Measurements from ENCODE around the gene EML5.
A peak's percentile ranks its signal among the peaks of the same experiment; 100 is the strongest.

Gene EML5

DNA sequence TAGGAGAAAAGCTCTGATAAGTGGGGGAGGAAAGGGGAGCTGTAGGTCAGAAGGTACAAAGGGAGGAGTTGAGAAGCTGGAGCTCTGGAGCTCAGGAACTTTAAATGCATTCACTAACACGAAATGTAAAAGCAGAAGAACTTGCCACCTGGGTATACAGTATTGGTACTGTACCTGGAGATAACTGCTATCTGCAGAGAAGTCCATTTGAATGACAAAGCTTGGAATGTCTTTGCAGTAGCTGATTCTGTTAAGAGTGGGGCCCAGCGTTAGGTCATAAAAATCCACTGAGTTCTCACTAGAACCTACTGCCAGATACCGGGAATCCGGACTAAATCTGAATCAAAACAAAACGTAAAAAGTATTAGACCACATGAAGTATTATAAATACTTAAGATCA, 174.3 kb downstream of the EML5 start:
- peak; percentile 28 for DNase-seq (ENCODE audit: low read depth, low spot score)

DNA sequence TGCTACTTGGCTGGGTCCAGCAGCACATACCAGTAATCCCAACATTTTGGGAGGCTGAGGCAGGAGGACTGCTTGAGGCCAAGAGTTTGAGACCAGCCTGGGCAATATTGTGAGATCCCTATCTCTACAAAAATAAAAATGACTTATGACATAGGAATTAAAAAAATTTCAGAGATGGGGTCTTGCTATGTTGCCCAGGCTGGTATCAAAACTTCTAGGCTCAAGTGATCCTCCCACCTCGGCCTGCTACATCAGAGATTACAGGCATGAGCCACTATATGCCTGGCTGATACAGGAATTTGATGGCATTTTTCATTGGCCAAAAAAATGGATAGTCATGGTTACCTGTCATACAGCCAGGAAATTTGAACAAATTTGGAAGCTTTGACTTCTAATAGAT, 175.3 kb downstream of the EML5 start:
- DNase-seq (ENCODE audit: low read depth, low spot score): no peak

DNA sequence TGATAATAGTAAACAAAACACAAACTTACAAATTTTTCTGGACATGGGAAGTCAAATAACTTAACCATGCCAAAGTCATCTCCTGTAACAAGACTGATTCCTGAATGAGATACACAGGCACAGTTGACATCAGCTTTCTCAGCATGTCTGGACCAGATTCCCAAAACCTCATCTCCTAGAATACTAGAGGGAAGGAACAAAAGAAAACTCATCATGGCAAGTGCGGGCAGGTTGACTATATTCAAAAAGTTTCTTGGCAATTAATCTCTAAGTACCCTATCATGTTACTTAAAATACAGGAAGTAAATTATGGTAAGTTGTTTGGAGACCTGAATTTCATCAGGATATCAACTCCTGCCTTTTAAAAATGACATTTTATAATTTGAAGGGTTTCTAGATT, 176.1 kb downstream of the EML5 start:
- DNase-seq (ENCODE audit: low read depth, low spot score): no peak

DNA sequence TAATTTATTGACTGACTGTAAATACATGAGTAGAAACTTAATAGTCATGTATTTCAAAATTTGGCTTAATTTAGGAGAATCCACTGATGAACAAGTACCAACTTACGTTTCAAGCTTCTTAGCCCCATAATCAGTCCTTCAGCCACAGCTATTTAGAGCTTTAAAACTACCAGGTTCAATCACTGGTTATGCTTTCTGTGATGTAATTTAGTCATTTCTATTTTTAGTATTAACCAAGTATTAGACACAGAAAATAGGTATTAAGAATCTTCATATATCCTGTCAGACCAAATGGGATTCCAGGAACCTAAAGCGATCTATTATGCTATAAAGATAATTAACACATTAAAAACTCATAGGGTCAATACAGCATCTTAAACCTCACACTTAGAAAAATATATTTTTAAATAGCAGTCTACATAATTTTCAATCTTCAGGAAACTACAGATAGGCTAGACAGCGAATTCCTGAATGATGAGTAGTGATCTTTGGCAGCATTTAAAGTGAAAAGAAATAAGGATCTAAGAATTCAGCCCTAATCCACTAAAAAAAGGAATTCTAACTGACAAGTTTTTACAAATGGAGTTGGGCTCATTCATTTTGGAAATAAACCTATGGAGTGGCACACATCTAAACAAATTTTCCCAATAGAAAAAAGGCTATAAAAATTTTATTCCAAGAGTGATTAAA, 178.4 kb downstream of the EML5 start:
- no peak for DNase-seq (ENCODE audit: low read depth, low spot score)

DNA sequence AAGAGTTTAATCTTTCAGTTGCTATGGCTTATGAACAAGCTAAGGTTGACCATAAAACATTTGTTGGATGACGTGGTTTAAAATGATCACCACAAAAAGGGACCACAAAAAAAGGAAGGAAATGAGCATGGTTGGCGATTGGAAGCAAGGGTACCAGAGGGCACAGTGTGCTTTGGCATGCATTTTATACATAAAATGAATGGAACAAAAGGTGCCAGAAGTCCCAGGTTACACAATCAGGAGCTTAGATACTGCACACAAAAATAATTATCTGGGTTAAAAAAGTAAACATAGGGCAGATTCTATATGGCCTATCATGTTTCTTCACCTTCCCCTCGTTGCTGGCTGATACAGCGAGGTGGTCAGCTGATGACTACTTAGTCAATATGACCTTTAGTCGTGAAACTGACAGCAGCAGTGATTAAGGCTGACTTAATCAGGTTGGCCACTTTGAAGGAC, 179.2 kb downstream of the EML5 start:
- no peak for DNase-seq (ENCODE audit: low read depth, low spot score)

DNA sequence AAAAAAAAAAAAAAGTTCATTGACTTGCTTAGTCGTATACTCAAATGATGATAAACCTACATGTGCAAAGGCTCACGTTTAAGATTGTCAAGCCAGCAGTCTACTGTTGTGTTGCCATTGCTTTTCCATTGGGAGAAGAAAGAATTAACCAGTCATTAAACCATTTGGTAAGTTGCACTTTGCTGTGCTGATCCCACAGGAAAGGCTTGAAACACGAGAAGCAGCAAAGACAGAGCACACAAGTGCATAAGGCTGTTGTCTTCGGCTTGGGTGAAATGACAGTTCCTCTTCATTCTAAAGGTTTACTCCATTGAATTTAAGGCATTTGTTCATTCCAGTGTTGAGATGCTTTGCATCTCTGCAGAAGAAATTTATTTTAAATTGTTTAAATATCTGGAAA, 179.8 kb downstream of the EML5 start:
- no peak for DNase-seq (ENCODE audit: low read depth, low spot score)

DNA sequence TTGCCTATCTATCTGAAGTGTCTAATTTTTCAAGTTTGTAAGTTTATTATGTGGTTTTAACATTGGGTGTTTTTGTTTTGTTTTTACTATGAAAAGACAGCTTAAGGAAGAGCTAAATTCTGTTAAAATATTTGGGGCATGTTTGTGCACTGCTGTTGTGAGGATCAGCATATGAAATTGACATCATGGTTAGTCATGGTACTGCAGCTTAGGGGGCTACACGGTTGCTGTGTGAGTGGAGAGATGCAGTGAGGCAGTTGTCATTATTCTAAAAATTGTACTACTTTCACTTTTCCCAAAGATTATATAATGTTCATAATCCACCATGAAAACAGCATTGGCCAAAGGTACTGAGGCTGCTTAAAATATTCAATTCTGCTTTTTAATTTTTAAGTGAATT, 180.9 kb downstream of the EML5 start:
- DNase-seq (ENCODE audit: low read depth, low spot score): no peak

DNA sequence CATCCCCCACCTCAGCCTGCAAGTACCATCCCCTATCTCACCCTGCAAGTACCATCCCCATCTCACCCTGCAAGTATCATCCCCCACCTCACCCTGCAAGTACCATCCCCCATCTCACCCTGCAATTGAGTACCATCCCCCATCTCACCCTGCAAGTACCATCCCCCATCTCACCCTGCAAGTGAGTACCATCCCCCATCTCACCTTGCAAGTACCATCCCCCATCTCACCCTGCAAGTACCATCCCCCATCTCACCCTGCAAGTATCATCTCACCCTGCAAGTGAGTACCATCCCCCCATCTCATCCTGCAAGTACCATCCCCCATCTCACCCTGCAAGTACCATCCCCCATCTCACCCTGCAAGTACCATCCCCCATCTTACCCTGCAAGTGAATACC, 184.9 kb downstream of the EML5 start:
- no peak for DNase-seq (ENCODE audit: low read depth, low spot score)

DNA sequence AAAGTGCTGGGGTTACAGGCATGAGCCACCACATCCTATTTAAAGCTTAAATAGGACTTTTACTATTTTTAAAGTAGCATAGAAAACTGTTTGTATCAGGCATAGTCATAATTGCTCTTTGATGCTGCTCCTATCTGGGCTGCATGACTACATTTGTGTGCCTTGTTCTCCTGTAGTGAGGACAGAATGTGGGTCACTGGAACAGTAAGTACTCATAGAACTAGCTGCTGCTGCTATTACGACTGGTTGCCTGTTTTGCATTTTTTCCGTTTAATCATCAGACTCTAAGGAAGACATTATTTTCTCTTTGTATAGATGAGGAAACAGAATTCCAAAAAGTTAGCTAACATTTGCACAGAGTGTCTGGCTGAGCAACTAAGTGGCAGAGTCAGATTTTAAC, 187.2 kb downstream of the EML5 start:
- DNase-seq (ENCODE audit: low read depth, low spot score): no peak

DNA sequence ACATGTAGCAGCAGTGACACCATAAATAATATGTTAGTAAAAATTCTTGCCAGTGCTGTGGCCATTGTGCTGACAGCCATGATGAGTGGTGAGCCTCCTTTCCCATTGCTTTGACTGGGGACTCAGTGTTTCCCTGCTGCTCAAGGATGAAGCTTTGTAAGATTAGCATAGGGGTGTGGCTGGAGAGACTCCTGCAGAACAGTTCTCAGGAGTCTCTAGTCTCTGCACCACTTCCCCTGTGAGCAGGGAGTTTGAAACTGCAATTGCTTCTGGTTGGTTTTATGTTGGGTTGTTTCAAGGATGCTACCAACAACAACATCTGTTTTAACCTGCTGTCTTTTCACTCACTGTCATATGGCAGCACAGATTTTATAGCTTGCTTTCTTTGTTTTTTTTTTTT, 188.5 kb downstream of the EML5 start:
- DNase-seq (ENCODE audit: low read depth, low spot score): no peak

DNA sequence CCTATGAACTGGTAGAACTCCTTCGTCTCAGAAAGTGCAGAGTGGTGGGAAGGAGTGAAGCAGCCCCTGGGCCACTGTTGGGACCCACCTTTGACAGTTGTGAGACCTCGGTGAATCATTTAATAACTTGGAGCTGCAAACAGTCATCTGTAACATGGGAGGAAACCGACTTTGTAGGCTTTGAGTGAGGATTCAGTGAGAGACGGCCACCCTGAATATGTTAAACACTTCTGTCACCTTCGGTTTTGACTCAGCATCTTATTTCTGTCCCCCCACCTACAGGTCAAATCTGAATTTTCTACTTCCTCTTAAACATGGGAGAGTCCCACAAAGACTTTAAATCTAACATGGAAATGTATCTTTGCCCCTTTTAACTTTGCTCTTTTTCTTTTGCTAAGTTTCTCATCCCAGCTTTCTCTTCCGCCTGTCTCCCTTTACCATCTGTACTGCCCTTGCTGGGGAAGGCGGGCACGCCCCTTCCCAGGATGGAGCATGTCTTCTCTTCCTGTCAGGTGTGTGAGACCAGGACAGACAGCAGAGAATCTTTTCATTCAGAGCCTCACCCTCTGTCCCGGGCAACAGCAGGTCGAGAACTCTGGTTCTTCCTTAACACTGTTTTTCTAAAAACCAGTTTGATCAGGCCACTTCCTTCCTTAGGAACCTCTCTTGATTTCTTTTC, 192.9 kb downstream of the EML5 start:
- DNase-seq (ENCODE audit: low read depth, low spot score): no peak

DNA sequence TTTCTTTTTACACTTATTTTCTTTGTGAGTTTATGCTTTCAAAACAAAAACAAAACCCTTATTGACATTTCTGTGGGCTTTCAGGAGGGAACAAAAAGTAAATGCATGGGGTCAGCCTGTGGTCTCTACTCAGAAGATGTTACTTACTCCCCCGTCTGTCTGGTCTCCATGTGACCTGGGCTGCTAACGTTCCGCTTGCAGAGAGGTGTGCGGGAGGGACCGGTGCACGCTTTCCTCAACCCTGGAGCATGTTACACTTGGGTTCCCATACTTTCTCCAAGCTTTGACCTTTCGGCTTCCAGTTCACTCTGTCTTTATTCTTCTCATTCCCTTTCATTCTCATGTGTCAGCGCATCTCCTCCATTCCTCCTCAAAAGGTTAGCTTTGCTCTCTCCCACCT, 193.4 kb downstream of the EML5 start:
- no peak for DNase-seq (ENCODE audit: low read depth, low spot score)

DNA sequence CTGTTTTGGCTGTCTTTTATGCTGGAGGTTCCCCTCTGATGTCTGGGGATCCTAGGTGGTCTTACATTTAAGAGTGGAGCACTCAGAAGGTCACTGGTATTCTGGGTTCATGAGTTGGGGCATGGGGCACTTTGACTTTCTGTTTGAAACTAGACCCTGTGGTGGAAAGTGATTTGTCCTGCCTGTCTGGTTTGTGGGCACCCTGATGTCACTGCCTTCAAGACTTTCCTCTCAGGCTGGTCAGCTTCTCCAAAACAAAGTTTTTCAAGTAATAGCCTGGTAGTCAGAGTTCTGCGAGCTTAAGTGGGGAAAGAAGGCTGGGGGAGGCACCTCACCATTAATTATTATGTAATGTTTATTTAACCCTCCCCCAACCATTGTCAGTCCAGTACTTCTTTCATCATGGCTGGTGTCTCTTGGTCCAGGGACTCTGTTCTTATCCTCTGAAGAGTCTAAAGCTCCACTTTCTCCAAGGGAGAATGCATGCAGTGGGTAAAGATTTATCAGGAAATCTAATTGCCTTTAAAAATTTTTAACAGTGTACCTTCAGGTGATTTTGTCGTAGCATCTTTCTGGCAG, 194.6 kb downstream of the EML5 start:
- DNase-seq (ENCODE audit: low read depth, low spot score): no peak

DNA sequence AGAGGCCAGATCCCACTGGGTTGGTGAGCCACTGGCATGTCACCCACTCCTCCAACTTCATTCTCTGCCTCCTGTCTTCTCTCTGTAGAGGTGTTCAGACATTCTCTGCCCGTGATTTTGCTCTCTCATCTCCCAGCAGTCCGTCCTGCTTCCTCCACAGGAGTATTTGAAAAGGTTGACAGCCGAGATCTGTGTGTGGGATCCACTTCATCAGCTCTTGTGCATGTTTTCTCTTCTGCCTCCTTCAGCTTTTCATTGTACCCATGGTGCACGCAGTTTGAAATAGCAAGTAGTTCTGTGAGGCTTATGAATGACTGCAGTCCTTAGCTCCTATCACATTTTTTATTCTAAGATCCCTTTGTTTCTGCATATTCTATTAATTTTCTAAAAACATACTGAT, 195.2 kb downstream of the EML5 start:
- no peak for DNase-seq (ENCODE audit: low read depth, low spot score)

DNA sequence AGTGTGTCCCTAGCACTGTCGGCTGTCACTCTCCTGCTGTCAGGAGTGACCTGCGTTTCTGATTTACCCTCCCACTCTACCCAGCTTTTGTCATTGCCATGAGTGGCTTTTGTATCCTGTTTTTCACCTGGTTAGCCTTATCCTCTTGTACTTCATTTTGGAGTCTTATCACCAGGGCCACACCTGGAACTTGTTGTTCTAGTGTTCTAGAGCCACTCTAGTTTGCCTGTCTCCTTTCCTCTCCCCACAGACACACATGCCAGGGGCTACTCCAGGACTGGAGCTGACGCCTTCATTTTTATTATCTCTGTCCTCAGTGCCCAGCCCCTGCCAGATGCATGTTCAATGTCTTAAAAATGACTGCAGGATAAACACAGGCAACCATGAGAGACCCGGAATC, 195.7 kb downstream of the EML5 start:
- no peak for DNase-seq (ENCODE audit: low read depth, low spot score)

DNA sequence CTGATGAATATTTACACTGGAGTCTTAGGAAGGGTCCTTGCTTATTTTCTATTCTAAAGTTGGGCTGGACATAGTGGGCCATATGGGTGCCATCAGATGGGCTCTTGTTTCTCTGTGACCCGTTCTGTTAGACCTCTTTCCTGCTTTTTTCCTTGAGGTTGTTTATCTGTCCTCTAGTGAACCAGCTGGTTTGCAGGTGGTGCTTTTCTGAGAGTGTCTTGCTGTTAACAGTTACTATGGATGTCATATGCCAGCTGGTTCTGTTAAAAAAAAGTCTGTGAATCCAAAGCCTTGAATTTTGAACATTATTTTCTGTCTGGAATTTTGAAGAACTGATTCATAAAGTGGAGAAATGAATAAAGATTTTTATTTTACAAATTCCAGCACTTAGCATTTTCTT, 200.7 kb downstream of the EML5 start:
- no peak for DNase-seq (ENCODE audit: low read depth, low spot score)

DNA sequence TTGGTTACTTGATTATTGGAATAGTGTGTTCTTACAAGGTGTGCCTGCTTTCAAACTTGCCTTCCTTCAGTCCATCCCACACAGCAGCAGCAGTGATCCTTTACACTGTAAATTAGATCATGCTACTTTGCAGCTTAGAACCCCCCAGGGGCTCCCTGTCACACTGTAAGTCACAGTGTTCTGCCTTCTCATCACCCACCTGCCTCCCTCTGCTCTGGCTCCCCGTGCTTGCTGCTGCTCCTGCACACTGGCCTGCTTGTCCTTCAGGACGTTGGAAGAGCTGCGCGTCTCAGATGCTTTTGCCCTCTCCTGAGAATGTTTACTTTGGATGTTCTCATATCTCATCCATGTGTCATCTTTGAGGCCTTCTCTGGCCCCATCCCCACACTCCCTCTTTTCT, 202.6 kb downstream of the EML5 start:
- DNase-seq (ENCODE audit: low read depth, low spot score): no peak

DNA sequence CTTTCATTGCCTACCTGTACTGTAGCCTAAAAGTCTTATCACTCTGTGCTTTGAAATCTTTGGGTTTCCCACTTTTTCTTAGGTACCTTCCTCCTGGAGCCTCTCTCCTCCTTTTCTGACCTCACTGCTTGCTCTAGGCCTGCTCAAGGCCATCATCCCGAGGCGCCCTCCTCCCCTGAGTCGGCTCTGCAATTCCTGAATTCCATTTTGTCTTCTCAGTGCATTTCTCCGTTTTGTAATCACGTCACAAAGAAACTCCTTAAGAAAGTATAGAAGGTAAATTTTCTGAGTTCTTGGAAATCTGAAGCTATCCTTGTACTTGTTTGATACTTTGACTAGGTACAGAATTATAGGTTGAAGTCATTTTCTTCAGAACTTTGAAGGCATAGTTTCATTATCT, 204.7 kb downstream of the EML5 start:
- no peak for DNase-seq (ENCODE audit: low read depth, low spot score)

DNA sequence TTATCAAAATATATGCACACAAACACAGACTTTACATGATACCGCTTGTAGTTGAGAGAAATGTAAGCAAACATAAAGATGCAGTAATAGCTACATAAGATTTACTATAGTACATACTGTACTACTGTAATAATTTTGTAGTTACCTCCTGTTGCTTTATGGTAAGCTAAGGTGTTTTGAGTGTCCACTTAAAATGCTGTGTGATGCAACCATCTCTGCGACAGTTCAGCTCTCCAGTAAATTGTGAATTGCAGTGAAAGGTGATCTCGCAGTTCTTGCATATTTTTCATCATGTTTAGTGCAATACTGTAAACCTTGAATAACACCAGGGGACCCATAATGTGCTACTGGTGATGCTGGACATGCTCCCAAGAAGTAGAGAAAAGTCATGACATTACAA, 208.3 kb downstream of the EML5 start:
- DNase-seq (ENCODE audit: low read depth, low spot score): no peak

DNA sequence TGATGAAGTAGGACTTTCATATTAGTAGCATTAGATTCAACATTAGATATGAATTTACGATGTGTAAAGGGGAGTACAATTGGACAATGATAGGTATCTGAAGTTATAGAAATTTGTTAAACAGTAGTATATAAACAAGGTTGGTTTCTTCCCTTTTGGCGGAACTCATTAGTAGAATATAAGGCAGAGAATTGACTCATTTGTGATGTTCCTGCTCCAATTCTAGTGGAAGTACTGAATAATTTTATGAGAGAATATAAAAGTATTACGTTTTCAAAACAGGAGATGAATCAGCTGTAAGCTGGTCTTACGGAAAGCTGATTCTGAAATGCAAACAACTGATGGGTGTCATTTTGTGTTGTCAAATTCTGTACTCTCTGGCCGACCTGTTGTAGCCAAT, 216.5 kb downstream of the EML5 start:
- no peak for DNase-seq (ENCODE audit: low read depth, low spot score)

DNA sequence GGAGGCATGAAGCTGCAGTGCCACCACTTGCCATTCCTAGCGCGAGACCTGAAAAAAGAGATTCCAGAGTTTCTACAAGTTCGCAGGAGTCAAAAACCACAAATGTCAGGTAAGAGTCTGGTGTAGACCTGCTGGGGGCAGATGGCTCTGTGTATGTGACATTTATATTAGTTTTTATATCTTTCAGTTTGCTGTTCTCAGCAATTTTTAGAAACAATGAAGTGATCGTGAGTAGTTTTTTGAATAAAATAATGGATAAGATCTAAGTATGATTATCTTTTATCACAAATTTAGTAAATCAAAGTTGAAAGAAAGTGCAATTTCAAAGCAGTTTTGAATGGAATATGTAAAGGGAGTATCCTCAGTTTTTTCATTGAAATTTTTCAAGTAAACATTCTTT, 220.6 kb downstream of the EML5 start:
- DNase-seq (ENCODE audit: low read depth, low spot score): no peak

DNA sequence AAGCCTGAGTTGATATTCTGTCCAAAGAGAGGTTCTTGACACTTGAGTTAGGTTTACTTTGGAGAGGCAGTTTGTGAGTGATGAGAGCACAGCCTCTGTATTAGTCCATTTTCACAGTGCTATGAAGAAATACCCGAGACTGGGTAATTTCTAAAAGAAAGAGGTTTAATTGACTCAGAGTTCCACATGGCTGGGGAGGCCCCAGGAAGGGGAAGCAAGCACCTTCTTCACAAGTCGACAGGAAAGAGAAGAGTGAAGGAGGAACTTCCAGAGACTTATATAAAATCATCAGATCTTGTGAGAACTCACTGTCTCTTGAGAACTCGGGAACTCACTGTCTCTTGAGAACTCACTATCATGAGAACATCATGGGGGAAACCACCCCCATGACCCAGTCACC, 224.6 kb downstream of the EML5 start:
- DNase-seq (ENCODE audit: low read depth, low spot score): no peak

DNA sequence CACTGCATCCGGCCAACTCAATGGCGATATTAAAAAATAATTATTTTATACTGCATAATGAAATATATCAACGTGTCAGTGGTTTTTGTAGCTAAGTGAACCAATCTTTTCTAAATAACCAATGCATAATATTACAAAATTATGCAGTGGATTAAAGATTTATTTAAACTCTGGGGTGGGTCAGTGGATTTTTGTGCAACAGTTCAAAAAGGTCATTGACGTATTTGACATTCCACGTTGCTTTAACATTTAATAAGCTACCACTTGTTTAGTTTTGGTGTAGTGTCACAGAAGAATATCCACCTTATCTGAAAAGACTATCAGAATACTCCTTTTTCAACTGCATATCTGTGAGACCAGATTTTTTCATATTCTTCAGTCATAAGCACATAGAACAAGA, 227.3 kb downstream of the EML5 start:
- DNase-seq (ENCODE audit: low read depth, low spot score): no peak
